ENCODE data around the gene SP9.
A peak's percentile ranks its signal among the peaks of the same experiment; 100 is the strongest.

SP9 gene

GRCh38 chr2:174333372-174334277, 1.1 kb upstream of the SP9 start:
- peak in 1 of 2 donors; percentile 41 for DNase-seq

GRCh38 chr2:174334278-174334715, 457 bp upstream of the SP9 start:
- no peak for DNase-seq

- DNase-seq, result peak in 1 of 2 donors; percentile 21
Measured at GRCh38 chr2:174335254-174335987, 667 bp downstream of the SP9 start.

GRCh38 chr2:174335988-174336500, 1.3 kb downstream of the SP9 start:
- peak; percentile 24 to 44 for DNase-seq

GRCh38 chr2:174336501-174337336, 2.0 kb downstream of the SP9 start:
- peak; percentile 40 to 61 for DNase-seq

GRCh38 chr2:174337337-174338146, 2.8 kb downstream of the SP9 start:
- peak; percentile 30 to 43 for DNase-seq

- no peak for DNase-seq
Measured at GRCh38 chr2:174338147-174338605, 3.4 kb downstream of the SP9 start.

GRCh38 chr2:174338671-174339560, 4.2 kb downstream of the SP9 start:
- DNase-seq, result no peak

GRCh38 chr2:174339561-174340399, 5.0 kb downstream of the SP9 start:
- no peak for DNase-seq

GRCh38 chr2:174340400-174341292, 5.9 kb downstream of the SP9 start:
- DNase-seq, result no peak

GRCh38 chr2:174341293-174341994, 6.7 kb downstream of the SP9 start:
- DNase-seq, result peak; percentile 90 to 91

GRCh38 chr2:174341995-174342685, 7.4 kb downstream of the SP9 start:
- no peak for DNase-seq

- peak; percentile 25 to 51 for DNase-seq
Measured at GRCh38 chr2:174342686-174343342, 8.1 kb downstream of the SP9 start.

GRCh38 chr2:174343343-174343622, 8.5 kb downstream of the SP9 start:
- DNase-seq, result no peak

- DNase-seq, result peak in 1 of 2 donors; percentile 20
Measured at GRCh38 chr2:174343623-174344455, 9.1 kb downstream of the SP9 start.
